Stimulated activated CD4-positive, alpha-beta T cell treated with anti-CD3 and anti-CD28 coated beads, Interleukin-15, amount 100 ng/mL, for 1 hour (primary cell): ENCODE data around the gene UGT8.
"Not testable (repeated sequence)": the region's sequence is repeated elsewhere in the genome, so short reads cannot be mapped to it uniquely, and the experiment has no call there.

Source experiments
- DNase-seq, 2 donors: peaks; one replicate each; pipeline ENCODE4 v3.0.0-alpha.2; 2020; ENCODE audit warnings: low read depth in 1 of 2, low spot score in 1 of 2

The UGT8 gene

GRCh38 chr4:114603497-114603896 is 4.9 kb downstream of the UGT8 start:
- DNase-seq = no peak

DNA sequence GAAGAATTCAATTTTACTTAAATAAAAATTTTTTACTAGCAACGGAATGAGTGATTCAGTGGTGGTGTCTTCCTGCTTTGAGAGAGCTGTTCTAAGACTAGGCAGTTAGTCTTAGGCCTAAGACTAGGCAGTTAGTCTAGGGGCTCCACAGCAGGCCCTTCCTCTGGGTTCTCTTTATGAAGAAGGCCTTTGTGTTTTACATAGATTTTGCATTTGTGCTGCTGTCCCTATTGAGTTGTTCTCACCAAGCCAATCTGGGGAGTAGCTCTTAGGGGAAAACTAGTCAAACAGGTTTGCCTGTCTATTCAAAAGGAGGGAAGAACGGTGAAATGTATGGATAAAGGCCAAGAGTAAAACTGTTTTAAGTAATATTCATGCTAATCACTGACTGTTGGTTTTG is 7.6 kb downstream of the UGT8 start:
- no peak for DNase-seq

DNA sequence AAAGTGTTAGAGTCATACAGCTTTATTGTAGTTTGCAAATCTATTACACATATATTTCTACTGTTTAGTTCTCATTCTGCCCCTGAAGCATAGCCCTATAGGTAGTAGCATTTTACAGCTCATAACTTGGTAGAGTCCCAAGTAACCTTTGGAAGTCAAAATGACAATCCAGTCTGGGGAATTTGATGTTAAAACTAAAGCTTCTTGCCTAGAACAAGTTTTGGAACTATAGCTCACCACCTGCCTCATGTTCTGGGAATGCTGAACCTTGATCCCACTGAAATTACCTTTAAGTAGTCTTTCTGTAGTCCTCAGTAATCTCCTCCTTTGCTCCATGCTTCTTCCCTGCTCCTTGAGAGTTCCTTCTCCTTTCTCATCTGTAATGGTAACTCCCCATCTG is 8.4 kb downstream of the UGT8 start:
- DNase-seq = no peak

GRCh38 chr4:114613560-114613959 is 15.0 kb downstream of the UGT8 start:
- DNase-seq = no peak

DNA sequence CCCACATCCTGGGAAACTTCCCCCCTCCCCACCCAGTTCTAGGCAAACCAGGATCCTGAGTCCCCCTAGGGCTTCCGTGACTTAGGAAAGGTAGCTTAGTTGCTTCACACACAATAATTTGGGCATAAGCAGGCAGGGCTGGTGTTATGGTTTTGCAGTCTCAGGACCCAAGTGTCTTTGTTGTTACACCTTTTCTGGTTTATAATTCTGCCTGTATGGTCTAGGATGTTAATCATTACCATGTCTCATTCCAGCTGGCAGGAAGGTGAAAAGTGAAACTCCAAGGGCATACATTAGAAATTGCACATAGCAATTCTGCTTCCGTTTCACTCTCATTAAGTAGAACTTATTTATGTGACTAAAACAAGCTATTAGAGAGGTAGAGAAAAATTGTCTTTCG is 16.8 kb downstream of the UGT8 start:
- DNase-seq = no peak

DNA sequence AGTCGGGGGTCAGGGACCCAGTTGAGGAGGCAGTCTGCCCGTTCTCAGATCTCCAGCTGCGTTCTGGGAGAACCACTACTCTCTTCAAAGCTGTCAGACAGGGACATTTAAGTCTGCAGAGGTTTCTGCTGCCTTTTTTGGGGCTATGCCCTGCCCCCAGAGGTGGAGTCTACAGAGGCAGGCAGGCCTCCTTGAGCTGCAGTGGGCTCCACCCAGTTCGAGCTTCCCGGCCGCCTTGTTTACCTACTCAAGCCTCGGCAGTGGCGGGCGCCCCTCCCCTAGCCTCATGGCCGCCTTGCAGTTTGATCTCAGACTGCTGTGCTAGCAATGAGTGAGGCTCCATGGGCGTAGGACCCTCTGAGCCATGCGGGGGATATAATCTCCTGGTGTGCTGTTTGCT is 17.4 kb downstream of the UGT8 start:
- DNase-seq = not testable (repeated sequence)

DNA sequence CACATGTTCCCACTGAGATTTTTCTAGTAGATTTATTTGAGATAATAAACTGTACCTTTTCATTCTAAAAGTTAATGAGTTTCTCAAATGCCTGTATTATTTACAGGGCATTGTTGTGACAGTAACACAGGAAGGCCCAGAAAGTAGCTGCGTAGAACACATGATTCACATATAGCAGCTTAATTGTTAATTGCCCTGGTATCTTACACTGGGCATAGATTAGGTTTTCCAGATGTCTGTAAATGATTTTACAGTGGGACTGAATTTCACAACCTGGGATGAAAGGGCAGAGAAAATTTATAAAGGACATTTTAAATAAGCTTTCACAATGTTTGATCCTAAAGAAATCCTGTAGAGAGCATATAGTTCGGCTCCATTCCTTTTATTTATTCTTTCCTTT is 27.6 kb downstream of the UGT8 start:
- DNase-seq = no peak

DNA sequence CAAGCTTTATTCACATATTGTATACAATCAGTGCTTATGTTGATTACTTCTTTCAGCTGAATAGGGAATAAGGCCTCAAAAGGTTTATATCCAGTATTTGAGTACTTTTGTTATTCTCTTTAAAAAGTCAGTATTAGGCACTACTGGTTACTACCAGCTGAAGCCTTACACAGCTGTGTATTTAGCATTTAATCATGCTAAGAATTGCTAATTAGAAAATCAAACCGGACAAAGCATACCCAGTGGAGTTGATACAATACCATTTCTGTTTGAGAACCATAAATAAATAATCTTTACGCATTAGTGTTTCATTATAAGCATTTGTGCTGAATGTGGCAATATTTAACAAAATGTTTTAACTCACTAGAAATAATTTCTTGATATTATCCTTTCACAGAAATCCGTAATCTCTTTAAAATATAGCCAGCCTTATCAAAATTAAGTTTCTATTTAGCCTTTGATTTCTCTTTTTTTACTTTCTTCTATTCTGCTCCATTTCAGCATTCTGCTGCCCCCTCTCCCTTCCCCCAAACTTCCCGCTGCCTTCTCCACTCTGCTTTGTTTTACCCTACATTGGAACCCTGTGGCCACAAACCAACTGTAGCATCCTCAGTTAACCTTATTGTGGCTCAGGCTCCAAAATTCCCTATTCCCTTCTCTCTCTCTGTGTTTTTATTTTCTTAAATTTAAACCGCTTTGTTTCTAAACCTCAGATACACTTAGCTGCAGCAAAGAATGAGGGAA is 37.8 kb downstream of the UGT8 start:
- no peak for DNase-seq

DNA sequence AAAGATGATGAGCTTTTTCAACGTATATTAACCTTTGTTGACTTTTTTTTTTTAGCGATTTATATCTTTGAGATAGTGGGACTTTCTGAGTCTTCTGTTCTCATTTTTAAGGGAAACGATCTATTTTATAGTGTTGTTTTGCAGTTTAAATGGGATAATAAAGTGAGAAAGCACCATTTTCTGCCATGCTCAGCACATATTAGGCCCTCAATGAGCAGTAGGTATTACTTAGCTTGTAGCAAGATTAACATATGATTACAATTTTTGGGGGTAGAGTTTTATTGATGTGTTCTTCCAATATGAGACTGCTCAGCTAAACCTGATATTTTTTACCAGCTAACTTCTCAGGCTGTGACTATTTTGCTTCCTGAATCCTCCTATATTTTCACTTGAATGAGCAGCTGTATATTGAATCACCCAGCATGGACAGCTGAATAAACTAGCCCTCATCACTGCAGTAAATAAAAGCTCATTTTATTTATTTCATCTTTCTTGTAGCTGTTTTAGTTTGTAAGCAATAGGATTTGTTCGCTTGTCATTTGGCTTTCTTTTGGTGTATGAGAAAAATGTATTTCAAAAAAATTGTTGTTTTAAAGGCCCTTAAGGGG is 43.7 kb downstream of the UGT8 start:
- no peak for DNase-seq

- no peak for DNase-seq
These were observed 51.3 kb downstream of the UGT8 start for GRCh38 chr4:114649908-114650307.

GRCh38 chr4:114653675-114654074 is 55.1 kb downstream of the UGT8 start:
- DNase-seq = no peak

GRCh38 chr4:114654592-114654991 is 56.0 kb downstream of the UGT8 start:
- no peak for DNase-seq

DNA sequence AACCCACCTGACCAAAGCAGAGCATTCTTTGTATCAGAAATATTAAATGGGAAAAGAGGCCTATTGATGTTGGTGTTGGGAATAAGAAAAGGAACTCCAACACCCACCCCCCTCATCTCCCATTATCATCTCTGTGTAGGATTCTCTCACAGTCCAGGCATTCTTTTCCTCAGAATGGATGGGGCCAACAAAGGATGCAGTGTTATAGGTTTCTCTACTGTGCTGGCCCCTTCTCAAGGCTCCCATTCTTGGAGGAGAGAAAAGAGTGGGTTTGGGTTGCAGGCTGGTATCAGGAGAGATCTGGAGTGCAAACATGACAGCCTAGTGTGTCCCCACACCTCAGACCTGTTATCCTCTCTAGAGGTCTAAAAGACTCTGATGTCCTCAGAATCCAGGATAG is 59.6 kb downstream of the UGT8 start:
- DNase-seq = no peak

GRCh38 chr4:114658776-114659175 is 60.2 kb downstream of the UGT8 start:
- no peak for DNase-seq

DNA sequence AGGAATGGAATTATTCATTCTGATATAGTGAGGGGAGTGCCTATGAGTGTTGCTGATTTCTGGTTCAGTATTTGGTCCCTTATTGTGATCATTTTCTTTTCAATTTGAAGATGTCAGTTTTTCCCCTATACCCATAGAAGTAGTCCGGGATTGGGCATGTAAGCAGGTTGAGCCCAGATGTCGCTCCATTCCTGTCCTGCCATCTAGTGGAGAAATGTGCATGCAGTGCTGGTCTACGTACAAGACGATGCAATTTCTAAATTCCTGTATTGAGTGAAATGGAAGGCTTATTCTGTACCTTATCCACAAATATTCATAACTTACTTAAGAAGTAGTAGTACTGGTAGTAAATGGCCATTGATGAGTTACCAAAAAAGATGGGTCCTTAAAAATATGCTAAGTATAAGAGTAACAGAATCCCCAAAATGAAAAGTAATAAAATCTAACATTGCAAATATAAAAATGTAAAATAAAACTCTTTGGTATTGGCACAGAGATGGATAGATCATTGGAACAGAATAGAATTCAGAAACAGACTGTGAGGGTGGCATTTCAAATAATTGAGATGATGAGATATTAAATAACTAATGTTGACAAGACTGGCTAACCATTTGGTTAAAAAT is 60.9 kb downstream of the UGT8 start:
- no peak for DNase-seq

- no peak for DNase-seq
These were observed 64.5 kb downstream of the UGT8 start for GRCh38 chr4:114663083-114663482.

DNA sequence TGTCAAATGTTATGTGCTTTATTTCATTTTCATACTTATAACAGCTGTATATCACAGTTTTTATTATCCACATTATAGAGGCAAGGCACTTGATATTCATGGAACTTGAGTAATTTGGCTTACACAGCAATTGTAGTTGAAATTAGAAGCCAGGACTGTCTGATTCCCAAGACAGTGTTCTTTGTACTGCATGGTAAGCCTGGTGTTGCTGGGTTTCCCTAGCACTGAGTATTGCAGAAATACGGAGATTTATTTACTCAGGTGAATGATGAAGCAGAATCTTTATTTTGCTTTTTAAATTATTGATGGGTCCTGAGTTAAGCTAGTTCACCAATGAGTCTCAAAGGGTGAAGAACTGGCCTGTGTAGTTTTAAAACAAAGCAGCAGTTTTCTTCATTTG is 70.0 kb downstream of the UGT8 start:
- no peak for DNase-seq

DNA sequence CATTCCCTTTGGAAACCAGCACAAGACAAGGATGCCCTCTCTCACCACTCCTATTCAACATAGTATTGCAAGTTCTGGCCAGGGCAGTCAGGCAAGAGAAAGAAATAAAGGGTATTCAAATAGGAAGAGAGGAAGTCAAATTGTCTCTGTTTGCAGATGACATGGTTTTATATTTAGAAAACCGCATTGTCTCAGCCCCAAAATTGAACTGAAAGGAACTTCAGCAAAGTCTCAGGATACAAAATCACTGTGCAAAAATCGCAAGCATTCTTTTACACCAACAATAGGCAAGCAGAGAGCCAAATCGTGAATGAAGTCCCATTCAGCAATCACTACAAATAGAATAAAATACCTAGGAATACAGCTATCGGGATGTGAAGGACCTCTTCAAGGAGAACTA is 72.1 kb downstream of the UGT8 start:
- DNase-seq = not testable (repeated sequence)

- DNase-seq = no peak
These were observed 74.7 kb downstream of the UGT8 start for GRCh38 chr4:114673306-114673705.

DNA sequence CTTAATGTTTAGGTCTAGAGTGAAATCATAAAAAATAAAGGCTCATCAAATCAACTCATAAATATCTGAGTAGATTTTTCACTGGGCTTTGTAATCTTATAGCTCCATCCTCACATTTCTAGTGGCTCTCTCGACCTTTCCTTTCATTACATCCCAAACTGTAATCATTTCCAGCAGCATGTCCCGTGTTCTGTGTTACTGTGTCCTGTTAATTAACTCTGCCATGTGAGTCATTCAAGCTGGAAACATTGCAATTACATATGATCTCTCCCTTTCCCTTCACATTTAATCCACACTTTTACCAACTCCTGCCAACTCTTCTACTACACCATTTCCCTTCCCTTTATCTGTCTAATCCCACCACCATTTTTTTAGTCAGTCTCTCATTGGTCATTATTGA is 75.5 kb downstream of the UGT8 start:
- DNase-seq = no peak

GRCh38 chr4:114677346-114677979 is 78.9 kb downstream of the UGT8 start:
- no peak for DNase-seq

- no peak for DNase-seq
These were observed 85.9 kb downstream of the UGT8 start for GRCh38 chr4:114684462-114684861.
